GM18873 (cell line): ENCODE results near the gene TMEM140.
"Not testable (repeated sequence)": the region's sequence is repeated elsewhere in the genome, so short reads cannot be mapped to it uniquely, and the experiment has no call there.

ENCODE experiments used
- ATAC-seq: cut with Tn5 transposase; IDR thresholded peaks from one replicate; pipeline ENCODE4 v1.9.1; 2021; ENCODE audit warnings: mild to moderate bottlenecking, moderate library complexity, moderate number of reproducible peaks; ENCODE audit not compliant: unreplicated experiment, low FRiP score

Gene TMEM140

DNA sequence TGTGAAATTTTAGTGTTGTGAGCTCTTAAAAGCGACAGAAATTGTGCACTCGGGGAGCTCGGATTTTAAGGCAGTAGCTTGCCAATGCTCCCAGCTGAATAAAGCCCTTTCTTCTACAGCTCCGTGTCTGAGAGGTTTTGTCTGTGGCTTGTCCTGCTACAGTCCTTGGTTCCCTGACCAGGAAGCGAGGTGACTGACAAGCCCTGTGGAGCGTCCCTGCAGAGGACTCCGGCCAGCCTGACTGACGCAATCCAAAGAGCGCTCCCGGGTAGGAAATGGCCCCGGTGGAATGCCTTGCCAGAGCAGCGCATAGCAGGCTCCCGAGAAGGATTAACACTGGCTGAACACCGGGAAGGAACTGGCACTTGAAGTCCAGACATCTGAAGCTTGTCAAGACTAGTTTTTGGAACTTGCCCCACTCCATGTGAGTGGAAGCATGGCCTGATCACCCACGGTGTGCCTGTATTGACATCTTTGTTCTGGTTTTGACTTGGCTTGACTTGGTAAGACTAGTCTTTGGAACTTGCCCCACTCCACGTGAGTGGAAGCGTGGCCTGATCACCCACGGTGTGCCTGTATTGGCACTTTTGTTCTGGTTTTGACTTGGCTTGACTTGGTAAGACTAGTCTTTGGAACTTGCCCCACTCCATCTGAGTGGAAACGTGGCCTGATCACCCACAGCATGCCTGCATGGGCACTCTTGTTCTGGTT is 23.9 kb downstream of the TMEM140 start:
- not testable (repeated sequence) for ATAC-seq

GRCh38 chr7:135173916-135174315 is 26.0 kb downstream of the TMEM140 start:
- not testable (repeated sequence) for ATAC-seq

- no peak for ATAC-seq
Measured at GRCh38 chr7:135174941-135175340, 27.1 kb downstream of the TMEM140 start.

GRCh38 chr7:135175931-135176330 is 28.1 kb downstream of the TMEM140 start:
- no peak for ATAC-seq

GRCh38 chr7:135177028-135177696 is 29.3 kb downstream of the TMEM140 start:
- no peak for ATAC-seq

- no peak for ATAC-seq
Measured at GRCh38 chr7:135178364-135178763, 30.5 kb downstream of the TMEM140 start.

DNA sequence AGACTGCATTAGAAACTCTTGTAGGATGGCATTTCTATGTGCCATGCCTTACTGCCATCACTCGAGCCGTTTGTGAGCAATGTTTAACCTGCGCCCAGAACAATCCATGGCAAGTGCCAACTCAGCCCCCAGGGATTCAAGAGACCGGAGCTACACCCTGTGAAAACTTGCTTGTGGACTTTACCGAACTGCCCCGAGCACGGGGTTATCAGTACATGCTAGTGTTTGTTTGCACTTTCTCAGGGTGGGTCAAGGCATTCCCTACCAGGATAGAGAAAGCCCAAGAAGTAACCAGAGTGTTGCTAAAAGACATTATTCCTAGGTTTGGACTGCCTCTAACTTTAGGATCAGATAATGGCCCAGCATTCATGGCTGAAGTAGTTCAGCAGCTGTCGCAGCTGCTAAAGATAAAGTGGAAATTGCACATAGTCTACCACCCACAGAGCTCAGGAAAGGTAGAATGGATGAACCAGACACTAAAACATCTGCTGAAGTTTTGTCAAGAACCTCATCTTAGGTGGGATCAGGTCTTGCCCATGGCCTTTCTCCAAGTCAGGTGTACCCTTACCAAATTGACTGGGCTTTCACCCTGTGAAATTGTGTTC is 31.6 kb downstream of the TMEM140 start:
- no peak for ATAC-seq

DNA sequence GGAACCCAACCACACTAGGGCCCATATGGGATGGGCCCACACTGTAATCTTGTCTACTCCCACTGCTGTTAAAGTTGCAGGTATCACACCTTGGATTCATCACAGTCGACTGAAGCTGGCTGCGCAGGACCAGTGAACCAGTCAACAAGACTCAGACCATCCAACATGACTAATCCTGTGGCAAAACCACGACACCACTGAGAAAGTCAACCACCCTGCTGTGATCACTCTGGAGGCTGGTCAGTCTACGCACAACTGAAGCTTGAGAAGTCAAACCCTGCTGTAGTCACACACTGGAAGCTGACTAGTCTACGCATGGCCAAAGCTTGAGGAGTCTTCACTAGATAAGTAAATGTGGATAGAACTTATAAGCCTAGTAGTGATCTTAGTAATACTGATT is 32.2 kb downstream of the TMEM140 start:
- ATAC-seq, result no peak

- ATAC-seq, result no peak
Measured at GRCh38 chr7:135181261-135181928, 33.5 kb downstream of the TMEM140 start.

- no peak for ATAC-seq
Measured at GRCh38 chr7:135181929-135182678, 34.2 kb downstream of the TMEM140 start.

GRCh38 chr7:135183478-135183877 is 35.6 kb downstream of the TMEM140 start:
- no peak for ATAC-seq

DNA sequence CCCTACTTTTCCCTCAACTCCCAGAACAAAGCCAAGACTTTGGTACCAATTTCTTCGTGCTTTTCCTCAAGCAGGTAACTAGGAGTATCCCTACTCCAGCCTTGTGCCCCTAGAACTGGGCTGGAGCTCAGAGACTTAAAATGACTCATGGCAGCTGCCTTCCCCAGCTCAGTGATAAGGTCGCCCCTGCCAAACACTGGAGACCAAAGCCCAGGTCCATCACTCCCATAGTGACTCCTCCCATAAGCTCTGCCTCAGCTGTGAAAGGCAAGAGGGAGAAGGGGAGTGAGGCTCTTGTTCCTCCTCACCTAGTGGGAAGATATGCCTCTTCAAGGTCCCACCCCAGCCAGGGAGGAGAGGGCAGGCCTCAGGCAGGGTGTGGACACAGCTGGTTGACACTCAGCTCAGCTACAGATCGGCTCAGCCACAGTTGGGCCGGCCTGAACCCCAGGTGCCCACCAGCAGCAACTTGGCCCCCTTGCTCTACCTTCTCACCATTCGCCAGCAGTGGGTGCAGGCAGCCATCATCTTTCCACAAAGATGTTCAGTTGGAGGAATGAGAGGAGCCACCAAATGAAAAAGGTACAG is 36.5 kb downstream of the TMEM140 start:
- ATAC-seq, result no peak

- ATAC-seq, result peak; percentile 1
Measured at GRCh38 chr7:135185471-135186260, 37.8 kb downstream of the TMEM140 start.

DNA sequence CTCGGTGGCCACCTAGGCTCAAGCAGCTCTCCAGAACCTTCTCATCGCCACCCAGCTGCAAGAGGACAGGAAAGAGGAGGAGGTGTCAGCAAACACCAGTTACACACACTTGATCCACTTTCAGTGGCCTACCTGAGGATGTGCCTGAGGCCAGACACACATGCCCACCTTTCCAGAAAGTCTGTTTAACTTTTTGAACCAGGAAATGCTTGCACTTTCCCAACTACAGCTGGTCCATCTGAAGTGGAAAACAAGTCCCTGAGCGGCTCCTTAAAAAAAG is 38.3 kb downstream of the TMEM140 start:
- peak; percentile 4 for ATAC-seq

DNA sequence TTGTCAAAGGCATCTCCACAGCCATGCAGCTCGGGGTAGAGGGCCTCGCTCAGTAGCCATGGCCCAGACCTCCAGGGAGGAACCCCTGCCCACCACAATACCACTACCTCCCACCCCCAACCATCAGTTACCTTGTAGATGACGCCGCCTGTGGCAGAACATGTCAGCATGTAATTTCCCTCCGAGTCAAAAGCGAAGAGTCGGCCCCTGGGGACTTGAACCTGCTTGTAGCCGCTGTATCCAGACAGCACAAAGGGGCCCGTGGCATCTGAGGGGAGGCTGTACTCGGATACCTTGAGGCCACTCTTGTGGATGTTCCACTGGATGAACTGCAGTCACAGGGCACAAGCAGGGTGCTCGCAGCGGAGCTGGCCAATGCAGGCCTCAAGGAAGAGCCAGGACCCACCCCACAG is 39.0 kb downstream of the TMEM140 start:
- peak; percentile 48 for ATAC-seq

GRCh38 chr7:135188298-135188984 is 40.6 kb downstream of the TMEM140 start:
- no peak for ATAC-seq

- ATAC-seq, result no peak
Measured at GRCh38 chr7:135189221-135189662, 41.4 kb downstream of the TMEM140 start.

- no peak for ATAC-seq
Measured at GRCh38 chr7:135189961-135190360, 42.1 kb downstream of the TMEM140 start.

DNA sequence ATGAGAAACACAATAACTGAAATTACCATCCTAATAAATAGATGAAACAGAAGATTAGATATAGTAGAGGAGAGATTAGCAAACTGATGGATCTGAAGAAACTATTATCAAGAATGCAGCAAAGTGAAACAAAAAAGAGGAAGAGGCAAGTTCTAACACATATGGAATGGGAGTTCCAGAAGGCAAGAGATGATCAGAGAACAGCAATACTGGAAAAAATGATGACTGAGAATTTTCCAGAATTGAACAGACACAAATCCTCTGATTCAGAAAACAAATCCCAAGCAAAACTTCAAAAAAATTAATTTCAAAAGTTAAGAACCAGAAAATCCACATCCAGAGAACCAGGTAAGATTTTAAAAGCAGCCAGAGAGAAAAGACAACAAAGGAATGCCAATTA is 42.8 kb downstream of the TMEM140 start:
- no peak for ATAC-seq
